NCI-H524 treated with DMSO at 0.1 percent for 48 hours (cell line): Measurements from ENCODE around the gene HEXIM2.

Source experiments
- DNase-seq: peaks from one replicate; lab custom pipeline; 2025; lab: John Stamatoyannopoulos, UW

The HEXIM2 gene

DNA sequence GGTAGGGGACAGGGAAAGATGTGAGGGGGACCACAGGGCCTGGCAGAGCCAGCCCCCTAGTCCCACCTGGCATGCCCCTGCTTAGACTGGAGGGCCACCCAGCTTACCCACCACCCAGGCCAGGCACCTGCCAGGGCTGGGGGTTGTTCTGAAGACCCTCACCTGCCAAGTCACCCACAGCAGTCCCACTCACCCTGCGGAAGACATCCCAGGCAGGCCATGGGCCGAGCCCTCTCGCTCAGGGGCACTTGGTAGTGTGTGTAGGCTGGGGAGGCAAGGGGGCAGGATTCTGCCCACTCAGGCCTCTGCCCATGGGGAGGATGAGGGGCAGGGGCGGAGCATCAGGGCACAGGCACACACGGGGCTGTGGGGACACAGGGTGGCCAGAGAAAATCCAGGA, 33.3 kb upstream of the HEXIM2 start:
- DNase-seq = no peak

- DNase-seq = no peak
Measured at GRCh38 chr17:45128989-45129388, 32.7 kb upstream of the HEXIM2 start.

- DNase-seq = peak; percentile 42
Measured at GRCh38 chr17:45129426-45129939, 32.2 kb upstream of the HEXIM2 start.

DNA sequence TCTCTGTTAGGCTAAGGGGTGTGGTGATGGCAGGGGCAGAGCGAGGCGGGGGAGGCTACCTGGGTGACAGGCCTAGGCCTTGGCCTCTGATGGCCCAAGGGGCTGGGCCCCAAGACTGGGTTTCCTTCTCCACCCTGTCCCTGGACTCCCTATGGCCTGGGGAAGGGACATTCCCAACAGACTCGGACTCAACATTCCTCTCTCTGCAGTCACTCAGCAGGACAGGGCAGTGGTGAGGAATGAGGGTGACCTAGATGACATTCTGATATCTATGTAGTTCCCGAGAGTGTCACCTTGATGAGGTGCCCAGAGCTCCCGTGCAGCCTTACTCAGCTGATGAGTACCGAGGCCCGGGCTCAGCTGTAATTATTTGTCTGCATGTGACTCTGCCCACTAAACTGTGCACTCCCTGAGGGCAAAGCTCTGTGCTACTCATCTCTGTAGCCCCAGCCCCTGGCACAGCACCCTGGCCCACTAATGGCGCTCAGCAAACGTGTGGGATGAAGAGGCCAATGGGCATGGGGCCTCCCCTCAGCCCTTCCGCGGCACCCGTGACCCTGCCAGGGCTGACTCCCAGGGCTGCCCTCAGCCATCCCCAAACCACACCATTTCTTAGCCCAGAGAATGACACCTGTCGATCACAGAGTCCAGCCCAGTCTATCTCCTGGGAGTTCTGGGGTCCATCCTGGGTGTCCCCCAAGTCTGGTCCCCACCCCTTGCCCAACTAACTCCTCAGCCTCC, 31.6 kb upstream of the HEXIM2 start:
- no peak for DNase-seq

DNA sequence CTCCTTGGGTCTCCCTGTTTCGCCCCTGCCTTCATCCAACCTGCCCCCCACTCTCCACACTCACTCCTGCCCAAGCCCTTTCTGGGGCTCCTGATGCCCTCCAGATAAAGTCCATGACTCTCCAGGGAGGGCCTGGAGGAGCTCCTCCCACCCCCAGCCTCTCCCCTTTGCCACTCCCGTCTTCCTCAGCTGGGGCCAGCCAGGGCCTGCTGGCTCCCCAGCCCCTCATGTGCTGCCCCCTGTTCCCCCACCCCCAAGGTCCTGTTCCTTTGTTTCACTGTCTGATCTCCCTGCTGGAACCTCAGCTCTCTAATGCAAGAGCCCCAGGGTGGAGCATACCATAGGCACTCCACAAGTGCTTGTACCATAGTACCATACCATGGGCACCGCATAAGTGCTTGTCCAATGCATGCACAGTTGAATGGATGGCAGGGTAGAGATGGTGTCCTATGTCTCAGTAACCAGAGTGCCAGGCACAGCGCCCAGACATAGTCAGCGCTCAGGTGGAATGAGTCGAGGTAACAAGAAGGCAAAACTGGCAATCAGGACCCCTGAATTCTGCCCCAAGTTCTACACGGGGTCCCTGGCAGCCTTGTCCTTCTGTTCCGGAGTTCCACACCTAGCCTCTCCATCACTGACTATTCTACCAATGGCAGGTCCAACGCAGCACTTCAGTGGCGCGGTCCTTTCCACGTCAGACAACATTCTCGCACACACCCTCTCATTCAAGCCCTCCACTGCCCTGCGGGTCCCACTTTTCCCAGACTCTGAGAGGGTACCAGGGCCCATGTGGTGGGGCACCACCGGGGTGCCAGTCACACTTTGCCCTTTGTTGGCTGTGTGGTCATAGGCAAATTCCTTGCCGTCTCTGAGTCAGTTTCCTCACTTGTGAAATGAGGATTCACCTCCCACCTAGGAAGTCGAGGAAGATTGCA, 30.7 kb upstream of the HEXIM2 start:
- no peak for DNase-seq

DNA sequence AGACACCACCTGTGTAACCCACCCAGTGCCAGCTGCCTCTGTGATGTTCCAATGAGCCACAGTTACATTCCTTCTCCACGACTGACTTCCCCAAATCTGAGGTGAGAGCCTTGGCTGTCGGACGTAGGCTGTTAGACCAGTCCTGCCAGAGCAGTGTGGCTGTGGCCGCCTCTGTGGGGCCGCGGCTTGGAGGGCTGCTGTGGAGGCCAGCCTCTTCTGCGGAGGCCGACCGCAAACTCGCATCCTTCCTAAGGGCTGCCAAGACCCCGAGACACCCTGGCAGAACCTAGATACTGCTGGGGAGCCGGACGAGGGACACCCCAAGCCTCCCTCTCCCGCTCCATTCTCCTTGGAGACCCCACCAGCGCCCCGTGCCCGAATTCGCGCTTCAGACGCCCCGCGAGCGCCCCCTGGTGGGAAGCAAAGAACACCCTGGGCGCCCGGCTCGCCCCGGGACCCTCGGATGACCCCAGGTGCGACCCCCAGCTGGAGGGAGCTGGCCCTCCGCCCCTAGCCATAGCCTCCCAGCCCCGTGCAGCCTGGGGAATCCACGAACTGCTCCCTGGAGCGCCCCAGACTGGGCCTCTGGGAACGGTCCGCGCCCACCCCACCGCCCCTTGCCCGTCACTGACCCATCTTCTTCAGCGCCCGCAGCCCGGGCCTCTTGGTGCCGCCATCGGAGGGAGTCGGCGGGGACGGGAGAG, 29.9 kb upstream of the HEXIM2 start:
- DNase-seq = no peak

DNA sequence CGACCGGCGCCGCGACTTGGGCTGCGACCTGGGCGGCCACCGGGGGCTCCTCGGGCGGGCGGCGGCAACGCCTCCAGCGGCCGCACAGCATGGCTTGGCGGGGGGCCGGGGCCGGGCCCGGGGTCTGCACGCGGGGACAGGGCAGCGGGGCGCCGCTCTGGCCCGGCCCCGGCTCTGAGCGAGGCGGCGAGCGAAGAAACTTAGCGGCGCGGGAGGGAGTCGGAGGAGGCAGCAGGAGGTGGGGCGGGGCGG, 29.4 kb upstream of the HEXIM2 start, which contains the start of gene PLCD3:
Gene PLCD3 (minus strand): TSS at position 196 of the 252 bp plus-strand sequence. CDS start 105 bp downstream, at position 91.
- DNase-seq = no peak

DNA sequence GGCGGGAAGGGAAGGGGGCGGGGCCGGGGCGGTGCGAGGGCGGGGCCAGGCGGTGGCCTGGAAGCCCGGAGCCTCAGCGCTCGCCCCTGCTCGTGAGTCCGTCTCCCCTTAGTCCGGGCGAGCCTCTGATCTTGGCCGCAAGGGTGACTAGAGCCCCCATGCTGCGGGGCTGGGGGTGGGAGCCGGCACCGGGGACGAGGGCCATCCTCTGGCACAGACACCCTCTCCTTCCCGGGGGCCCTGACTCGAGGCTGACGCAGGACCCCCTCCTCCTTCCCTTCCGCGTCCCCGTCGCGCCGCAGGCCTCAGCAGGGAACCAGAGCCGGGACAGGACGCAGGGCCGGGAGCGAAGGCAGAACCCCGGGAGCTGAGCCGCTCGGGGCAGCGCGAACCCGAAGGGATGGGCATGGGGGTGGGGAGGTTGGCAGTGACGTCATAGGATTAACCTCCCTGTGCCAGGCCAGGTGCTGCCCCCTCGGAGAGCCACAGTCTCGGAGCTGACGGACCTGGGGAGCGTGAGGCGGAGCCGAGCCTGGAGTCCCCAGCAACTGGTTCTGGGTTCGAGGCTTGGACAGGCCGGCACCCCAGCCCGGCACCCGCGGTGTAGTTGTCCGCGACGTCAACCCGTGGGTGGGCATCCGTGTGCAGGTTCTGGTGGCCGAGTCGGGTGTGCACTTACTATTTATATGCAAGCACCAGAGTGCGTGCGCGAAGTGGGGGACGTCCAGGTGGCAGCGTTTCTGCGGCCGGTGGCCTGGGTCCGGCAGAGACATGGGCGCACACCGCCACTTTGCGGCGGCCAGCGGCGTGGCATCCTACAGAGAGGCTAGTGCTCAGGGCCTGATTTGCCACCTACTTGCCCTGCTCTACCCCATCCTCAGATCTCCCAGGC, 28.9 kb upstream of the HEXIM2 start:
- DNase-seq = peak; percentile 43

GRCh38 chr17:45135192-45135977, 26.3 kb upstream of the HEXIM2 start, which contains the start of gene ACBD4:
TSS of gene ACBD4 (plus strand) at chr17:45135687. CDS start at chr17:45136145, 458 bp downstream.
- DNase-seq = peak; percentile 90

DNA sequence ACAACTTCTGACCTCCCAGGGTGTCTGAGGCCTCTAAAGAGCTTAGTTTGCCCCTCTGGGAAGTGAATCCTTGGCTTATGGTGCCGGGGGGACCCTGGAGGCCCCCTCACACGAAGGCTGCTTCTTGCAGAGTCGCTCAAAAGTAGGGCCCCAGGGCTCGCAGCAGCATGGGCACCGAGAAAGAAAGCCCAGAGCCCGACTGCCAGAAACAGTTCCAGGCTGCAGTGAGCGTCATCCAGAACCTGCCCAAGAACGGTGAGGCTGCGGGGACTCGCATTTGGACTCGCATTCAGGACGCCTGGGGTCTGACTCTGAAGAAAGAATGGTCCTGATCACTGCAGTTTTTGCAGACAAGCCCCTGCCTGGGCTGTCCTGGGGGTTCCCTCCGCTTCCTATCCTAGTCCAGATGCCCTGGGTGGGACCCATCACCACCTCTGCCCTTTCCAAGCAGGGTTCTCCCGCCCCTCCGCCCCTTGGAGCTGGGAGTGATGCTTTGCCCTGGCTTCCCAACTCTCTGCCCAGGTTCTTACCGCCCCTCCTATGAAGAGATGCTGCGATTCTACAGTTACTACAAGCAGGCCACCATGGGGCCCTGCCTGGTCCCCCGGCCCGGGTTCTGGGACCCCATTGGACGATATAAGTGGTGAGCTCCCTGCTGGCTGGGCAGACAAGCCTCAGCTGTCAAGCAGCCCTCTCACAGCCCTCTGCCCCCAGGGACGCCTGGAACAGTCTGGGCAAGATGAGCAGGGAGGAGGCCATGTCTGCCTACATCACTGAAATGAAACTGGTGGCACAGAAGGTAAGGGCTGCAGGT, 25.5 kb upstream of the HEXIM2 start:
- DNase-seq = no peak

DNA sequence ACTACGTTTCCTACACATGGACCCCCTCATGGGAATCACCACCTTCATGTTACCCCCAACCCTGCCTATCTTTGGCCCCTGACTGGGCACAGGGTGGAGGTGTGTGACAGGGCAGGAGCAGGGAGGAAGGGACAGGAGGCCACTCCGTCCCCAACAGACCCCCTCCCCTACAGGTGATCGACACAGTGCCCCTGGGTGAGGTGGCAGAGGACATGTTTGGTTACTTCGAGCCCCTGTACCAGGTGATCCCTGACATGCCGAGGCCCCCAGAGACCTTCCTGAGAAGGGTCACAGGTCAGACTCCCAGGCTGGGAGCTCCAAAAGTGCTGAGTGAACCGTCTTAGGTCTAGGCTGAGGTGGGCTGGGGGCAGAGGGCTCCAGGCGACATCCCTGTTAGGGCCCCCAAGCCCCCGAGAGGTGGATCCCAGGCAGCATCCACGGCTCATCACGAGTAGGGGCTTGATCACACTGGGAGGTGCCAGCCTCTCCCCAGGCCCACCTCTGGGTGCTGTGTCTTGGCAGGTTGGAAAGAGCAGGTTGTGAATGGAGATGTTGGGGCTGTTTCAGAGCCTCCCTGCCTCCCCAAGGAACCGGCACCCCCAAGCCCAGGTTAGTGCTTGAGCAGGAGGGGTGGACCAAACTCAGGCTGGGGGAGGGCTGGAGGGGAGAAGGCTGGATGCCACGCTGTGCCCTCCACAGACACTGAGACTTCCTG, 24.7 kb upstream of the HEXIM2 start:
- no peak for DNase-seq

DNA sequence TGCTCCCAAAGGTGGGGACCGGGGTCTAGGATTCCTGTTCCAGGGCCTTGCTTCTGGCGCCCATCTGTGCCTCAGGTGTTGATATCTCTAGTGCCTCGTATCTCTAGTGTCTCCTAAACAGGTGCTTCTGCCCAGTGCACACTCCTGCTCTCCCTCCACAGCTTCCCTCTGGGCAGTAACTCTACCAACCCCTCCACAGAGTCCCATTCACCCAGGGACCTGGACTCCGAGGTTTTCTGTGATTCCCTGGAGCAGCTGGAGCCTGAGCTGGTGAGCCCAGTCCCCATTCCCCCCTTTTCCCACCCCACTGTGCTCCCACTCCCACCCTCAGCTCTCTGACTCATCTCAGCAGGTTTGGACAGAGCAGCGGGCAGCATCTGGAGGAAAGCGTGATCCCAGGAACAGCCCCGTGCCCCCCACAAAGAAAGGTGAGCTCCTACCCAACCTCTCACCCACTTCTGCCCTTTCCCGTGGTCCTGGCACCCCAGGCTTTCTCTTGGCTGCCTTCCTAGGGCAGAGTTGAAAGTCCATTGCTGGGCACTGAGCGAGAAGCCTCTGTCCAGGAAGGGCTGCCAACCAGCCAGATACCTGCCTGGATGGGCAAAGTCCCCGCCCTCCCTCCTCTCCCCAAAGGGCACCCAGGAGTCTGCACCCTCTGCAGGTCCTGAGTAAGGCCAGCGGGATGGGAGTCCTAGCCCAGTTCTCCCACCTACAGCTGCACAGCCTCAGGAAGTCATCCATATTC, 23.9 kb upstream of the HEXIM2 start:
- no peak for DNase-seq

DNA sequence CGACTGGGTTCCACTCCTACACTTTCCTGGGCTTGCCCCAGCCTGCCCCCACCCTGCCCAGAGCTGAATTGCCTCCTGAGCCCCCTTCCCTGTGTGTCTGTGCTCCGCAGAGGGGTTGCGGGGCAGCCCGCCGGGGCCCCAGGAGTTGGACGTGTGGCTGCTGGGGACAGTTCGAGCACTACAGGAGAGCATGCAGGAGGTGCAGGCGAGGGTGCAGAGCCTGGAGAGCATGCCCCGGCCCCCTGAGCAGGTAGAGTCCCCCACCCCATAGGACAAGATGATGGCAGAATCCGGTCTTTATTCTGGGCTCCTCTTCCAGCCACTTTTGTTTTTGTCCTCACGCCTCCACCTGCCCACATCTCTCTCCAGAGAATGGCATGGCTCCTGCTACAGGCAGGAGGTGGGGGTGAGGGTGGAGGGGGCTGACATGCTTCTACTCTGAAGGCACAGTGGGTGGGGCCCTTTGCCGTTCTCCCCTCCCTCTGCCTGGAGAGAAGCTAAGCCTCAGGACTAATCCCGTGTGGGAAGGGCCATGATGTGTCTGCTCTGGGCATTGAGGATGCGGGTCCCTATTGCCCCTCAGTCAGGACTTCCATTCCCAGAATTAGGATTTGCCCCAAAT, 22.7 kb upstream of the HEXIM2 start:
- no peak for DNase-seq

DNA sequence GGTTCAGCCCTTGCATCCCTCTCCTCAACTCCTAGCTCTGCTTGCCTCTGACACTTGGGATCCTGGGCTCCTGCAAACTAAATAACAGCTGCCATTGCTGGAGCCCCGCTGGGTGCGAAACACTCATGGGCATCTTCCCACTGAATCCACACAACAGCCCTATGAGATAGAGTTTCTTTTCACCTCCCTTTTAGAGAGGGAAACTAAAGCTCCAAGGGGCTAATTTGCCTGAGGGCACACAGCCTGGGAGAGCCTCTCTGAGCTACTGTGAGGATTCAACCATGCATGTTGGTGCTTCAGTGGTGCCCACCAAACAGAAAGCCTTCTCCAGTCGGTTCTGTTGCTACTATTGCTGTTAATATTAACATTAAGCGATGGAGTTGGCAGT, 22.1 kb upstream of the HEXIM2 start:
- no peak for DNase-seq

GRCh38 chr17:45143094-45143670, 18.5 kb upstream of the HEXIM2 start:
- DNase-seq = no peak

- DNase-seq = no peak
Measured at GRCh38 chr17:45143767-45144198, 17.9 kb upstream of the HEXIM2 start.
